HEK293 (cell line): ENCODE data around the gene SYTL2.
A peak's percentile ranks its signal among the peaks of the same experiment; 100 is the strongest.

ENCODE experiments used
- CTCF ChIA-PET: fragments of 350-600 bp; formaldehyde crosslinking; extraction: SDS; loops from one replicate; lab custom pipeline; 2021; ENCODE audit warnings: antibody characterized with exemption; lab: Yijun Ruan, JAX
- POLR2A ChIA-PET: fragments of 300-600 bp; formaldehyde crosslinking; extraction: SDS; loops from one replicate; lab custom pipeline; 2020; ENCODE audit warnings: antibody characterized with exemption, inconsistent platforms; lab: Yijun Ruan, JAX
- H3K27ac ChIP-seq: fragments of 200-500 bp; sonication (Bioruptor generic); 2 replicates; pipeline ENCODE4 v1.5.1; 2014; ENCODE audit warnings: low read depth, low read length, control low read depth, inconsistent platforms; ENCODE audit errors: extremely low read depth
- H3K36me3 ChIP-seq, 2 experiments: fragments of 200-500 bp in 1 of 2; sonication (Bioruptor generic) in 1 of 2; 1 replicate in 1 of 2; 2 replicates in 1 of 2; pipeline ENCODE4 v1.5.1; 2014 to 2017; ENCODE audit warnings: inconsistent platforms in 2 of 2, low read length in 2 of 2; ENCODE audit not compliant: control insufficient read depth in 2 of 2, insufficient read depth in 1 of 2
- H3K4me1 ChIP-seq: fragments of 200-500 bp; sonication (Bioruptor generic); 2 replicates; pipeline ENCODE4 v1.5.1; 2014; ENCODE audit warnings: mild to moderate bottlenecking, low read length, inconsistent platforms; ENCODE audit not compliant: control insufficient read depth, insufficient read depth
- H3K4me3 ChIP-seq: 2 replicates; pipeline ENCODE4 v1.5.1; 2011; ENCODE audit warnings: low read depth, mild to moderate bottlenecking, control low read depth, low read length, moderate library complexity
- H3K9me3 ChIP-seq: fragments of 200-500 bp; sonication (Bioruptor generic); 2 replicates; pipeline ENCODE4 v1.5.1; 2014; ENCODE audit warnings: low read depth, low read length, inconsistent platforms; ENCODE audit not compliant: control insufficient read depth, insufficient read depth
- KLF1 ChIP-seq: fragments of 450-650 bp; formaldehyde crosslinking; IDR thresholded peaks from 2 replicates; pipeline ENCODE4 v1.5.1; 2016; ENCODE audit warnings: missing biosample characterization, missing genetic modification characterization
- KLF8 ChIP-seq: fragments of 450-650 bp; formaldehyde crosslinking; IDR thresholded peaks from 2 replicates; pipeline ENCODE4 v1.5.1; 2016; ENCODE audit warnings: missing biosample characterization, missing genetic modification characterization
- MEIS1 ChIP-seq: sonication (generic); formaldehyde crosslinking; IDR thresholded peaks from 2 replicates; pipeline ENCODE4 v1.8.1; 2022; ENCODE audit warnings: missing genetic modification reagents, mild to moderate bottlenecking, borderline replicate concordance
- OSR2 ChIP-seq: fragments of 450-650 bp; formaldehyde crosslinking; IDR thresholded peaks from 2 replicates; pipeline ENCODE4 v1.5.1; 2016; ENCODE audit warnings: missing biosample characterization, missing genetic modification characterization
- SCRT2 ChIP-seq: fragments of 450-650 bp; formaldehyde crosslinking; IDR thresholded peaks from 2 replicates; pipeline ENCODE4 v1.5.1; 2016; ENCODE audit warnings: missing biosample characterization, missing genetic modification characterization
- SP7 ChIP-seq: fragments of 450-650 bp; formaldehyde crosslinking; IDR thresholded peaks from 2 replicates; pipeline ENCODE4 v1.5.1; 2016; ENCODE audit warnings: missing biosample characterization, missing genetic modification characterization
- ZBTB20 ChIP-seq: fragments of 450-650 bp; formaldehyde crosslinking; IDR thresholded peaks from 2 replicates; pipeline ENCODE4 v1.5.1; 2016; ENCODE audit warnings: missing biosample characterization, missing genetic modification characterization
- ZBTB48 ChIP-seq: fragments of 450-650 bp; formaldehyde crosslinking; IDR thresholded peaks from 2 replicates; pipeline ENCODE4 v1.5.1; 2016; ENCODE audit warnings: missing biosample characterization, missing genetic modification characterization
- ZIC2 ChIP-seq: fragments of 450-650 bp; formaldehyde crosslinking; IDR thresholded peaks from 2 replicates; pipeline ENCODE4 v1.5.1; 2016; ENCODE audit warnings: missing biosample characterization, missing genetic modification characterization
- ZNF157 ChIP-seq: fragments of 450-650 bp; formaldehyde crosslinking; IDR thresholded peaks from 2 replicates; pipeline ENCODE4 v1.5.1; 2016; ENCODE audit warnings: missing biosample characterization, missing genetic modification characterization
- ZNF175 ChIP-seq: fragments of 450-650 bp; formaldehyde crosslinking; IDR thresholded peaks from 2 replicates; pipeline ENCODE4 v1.5.1; 2016; ENCODE audit warnings: missing biosample characterization, missing genetic modification characterization
- ZNF335 ChIP-seq: fragments of 450-650 bp; formaldehyde crosslinking; conservative IDR thresholded peaks from 2 replicates; pipeline ENCODE4 v1.5.1; 2016; ENCODE audit warnings: missing biosample characterization, missing genetic modification characterization
- ZNF341 ChIP-seq: fragments of 450-650 bp; formaldehyde crosslinking; IDR thresholded peaks from 2 replicates; pipeline ENCODE4; 2016; ENCODE audit warnings: low read depth, missing biosample characterization, missing genetic modification characterization
- ZNF433 ChIP-seq: fragments of 450-650 bp; formaldehyde crosslinking; IDR thresholded peaks from 2 replicates; pipeline ENCODE4 v1.5.1; 2016; ENCODE audit warnings: missing biosample characterization, missing genetic modification characterization, low read depth
- ZNF600 ChIP-seq: fragments of 450-650 bp; formaldehyde crosslinking; IDR thresholded peaks from 2 replicates; pipeline ENCODE4 v1.5.1; 2016; ENCODE audit warnings: missing biosample characterization, missing genetic modification characterization
- ZNF704 ChIP-seq: fragments of 450-650 bp; formaldehyde crosslinking; IDR thresholded peaks from 2 replicates; pipeline ENCODE4 v1.5.1; 2016; ENCODE audit warnings: missing biosample characterization, missing genetic modification characterization
- TF ChIP-seq, protein P1 (sequence below): fragments of 450-650 bp; formaldehyde crosslinking; conservative IDR thresholded peaks from 2 replicates; pipeline ENCODE4 v1.5.1; 2016; ENCODE audit warnings: low read depth, missing biosample characterization, missing genetic modification characterization
- TF ChIP-seq, protein P2 (sequence below): fragments of 450-650 bp; formaldehyde crosslinking; IDR thresholded peaks from 2 replicates; pipeline ENCODE4 v1.5.1; 2017; ENCODE audit warnings: missing biosample characterization, mild to moderate bottlenecking, missing genetic modification characterization, moderate library complexity

Gene SYTL2

DNA sequence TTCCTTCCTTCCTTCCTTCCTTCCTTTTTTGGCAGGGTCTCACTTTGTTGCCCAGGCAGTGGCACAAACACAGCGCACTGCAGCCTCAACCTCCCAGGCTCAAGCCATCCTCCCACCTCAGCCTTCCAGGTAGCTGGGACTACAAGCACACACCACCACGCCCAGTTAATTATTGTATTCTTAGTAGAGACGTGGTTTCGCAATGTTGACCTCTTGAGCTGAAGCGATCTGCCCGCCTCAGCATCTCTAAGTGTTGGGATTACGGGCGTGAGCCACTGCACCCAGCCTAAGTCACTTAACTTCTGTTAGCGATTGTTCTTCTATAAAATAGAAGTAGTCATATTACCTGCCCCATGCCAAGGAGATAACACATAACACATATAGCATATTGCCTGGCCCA, 2.8 kb upstream of the SYTL2 start:
- POLR2A ChIA-PET = no interaction called here
- no peaks in the 10 kb centered on the region for H3K4me1 ChIP-seq

DNA sequence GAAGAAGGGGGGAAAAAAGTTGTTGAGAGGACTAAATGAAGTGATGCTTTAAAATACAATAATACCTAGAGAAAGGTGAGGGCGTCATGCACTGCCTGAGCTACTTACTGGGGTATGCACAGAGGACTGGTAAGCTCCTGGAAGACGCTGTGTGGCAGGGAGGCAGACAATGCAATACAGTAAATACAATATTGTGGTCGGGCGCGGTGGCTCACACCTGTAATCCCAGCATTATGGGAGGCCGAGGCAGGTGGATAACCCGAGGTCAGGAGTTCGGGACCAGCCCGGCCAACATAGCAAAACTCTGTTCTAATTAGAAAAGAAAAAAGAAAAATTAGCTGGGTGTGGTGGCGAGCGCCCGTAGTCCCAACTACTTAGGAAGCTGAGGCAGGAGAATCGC, 683 bp upstream of the SYTL2 start:
- POLR2A ChIA-PET = no interaction called here

More for the DNA sequence above, 2.8 kb upstream of the SYTL2 start:
- CTCF ChIA-PET = interaction anchor here (2.2 kb wide), 1 partner anchor 12 kb away, joined by 10 read pairs; no protein-coding TSS in a partner anchor
- H3K9me3 ChIP-seq = no peaks in the 10 kb centered on the region
- no peaks in the 10 kb centered on the region for H3K36me3 ChIP-seq
- no peak for TF ChIP-seq ZNF433 (tag by site-specific recombination)
- peak; percentile 51 for TF ChIP-seq SP7 (tag by site-specific recombination)
- TF ChIP-seq KLF1 (tag by site-specific recombination) = peak; percentile 34; the same call in 1 of the 2 replicates
- peak; percentile 65 for TF ChIP-seq OSR2
- no peak overlapping the region for H3K27ac ChIP-seq
- H3K4me3 ChIP-seq = no peak overlapping the region

GRCh38 chr11:85810521-85810870, 445 bp downstream of the SYTL2 start:
- no peak for TF ChIP-seq ZBTB48 (tag by site-specific recombination)
- no peak for TF ChIP-seq KLF8 (tag by site-specific recombination)
- TF ChIP-seq, protein P1, sequence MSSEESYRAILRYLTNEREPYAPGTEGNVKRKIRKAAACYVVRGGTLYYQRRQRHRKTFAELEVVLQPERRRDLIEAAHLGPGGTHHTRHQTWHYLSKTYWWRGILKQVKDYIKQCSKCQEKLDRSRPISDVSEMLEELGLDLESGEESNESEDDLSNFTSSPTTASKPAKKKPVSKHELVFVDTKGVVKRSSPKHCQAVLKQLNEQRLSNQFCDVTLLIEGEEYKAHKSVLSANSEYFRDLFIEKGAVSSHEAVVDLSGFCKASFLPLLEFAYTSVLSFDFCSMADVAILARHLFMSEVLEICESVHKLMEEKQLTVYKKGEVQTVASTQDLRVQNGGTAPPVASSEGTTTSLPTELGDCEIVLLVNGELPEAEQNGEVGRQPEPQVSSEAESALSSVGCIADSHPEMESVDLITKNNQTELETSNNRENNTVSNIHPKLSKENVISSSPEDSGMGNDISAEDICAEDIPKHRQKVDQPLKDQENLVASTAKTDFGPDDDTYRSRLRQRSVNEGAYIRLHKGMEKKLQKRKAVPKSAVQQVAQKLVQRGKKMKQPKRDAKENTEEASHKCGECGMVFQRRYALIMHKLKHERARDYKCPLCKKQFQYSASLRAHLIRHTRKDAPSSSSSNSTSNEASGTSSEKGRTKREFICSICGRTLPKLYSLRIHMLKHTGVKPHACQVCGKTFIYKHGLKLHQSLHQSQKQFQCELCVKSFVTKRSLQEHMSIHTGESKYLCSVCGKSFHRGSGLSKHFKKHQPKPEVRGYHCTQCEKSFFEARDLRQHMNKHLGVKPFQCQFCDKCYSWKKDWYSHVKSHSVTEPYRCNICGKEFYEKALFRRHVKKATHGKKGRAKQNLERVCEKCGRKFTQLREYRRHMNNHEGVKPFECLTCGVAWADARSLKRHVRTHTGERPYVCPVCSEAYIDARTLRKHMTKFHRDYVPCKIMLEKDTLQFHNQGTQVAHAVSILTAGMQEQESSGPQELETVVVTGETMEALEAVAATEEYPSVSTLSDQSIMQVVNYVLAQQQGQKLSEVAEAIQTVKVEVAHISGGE (tag by site-specific recombination) = no peak
- peak overlapping the region; percentile 47 for H3K4me3 ChIP-seq
- H3K36me3 ChIP-seq = no peaks in the 10 kb centered on the region
- H3K4me1 ChIP-seq = no peaks in the 10 kb centered on the region
- no peaks in the 10 kb centered on the region for H3K9me3 ChIP-seq
- CTCF ChIA-PET = interaction anchor here (0.6 to 2.7 kb wide), 8 partner anchors 15 to 118 kb away, joined by 3 to 21 read pairs (median 4); partner anchors contain the start of gene CCDC83
- POLR2A ChIA-PET = interaction anchor here (0.8 to 1.3 kb wide), 2 partner anchors 117 to 124 kb away, joined by 3 to 4 read pairs; partner anchors contain the start of gene CCDC89
- no peak overlapping the region for H3K27ac ChIP-seq

More for the DNA sequence above, 683 bp upstream of the SYTL2 start:
- no peaks in the 10 kb centered on the region for H3K36me3 ChIP-seq
- no peak overlapping the region for H3K27ac ChIP-seq
- H3K9me3 ChIP-seq = no peaks in the 10 kb centered on the region
- H3K4me3 ChIP-seq = peak overlapping the region; percentile 37; the same call in 1 of the 2 replicates
- CTCF ChIA-PET = interaction anchor here (2.7 kb wide), 1 partner anchor 16 kb away, joined by 12 read pairs; no protein-coding TSS in a partner anchor
- TF ChIP-seq ZNF175 (tag by site-specific recombination) (no peak), ZNF600 (tag by site-specific recombination) (0 out of 2 replicates have a peak, but pooled peaks have one; percentile 3)
- H3K4me1 ChIP-seq = no peaks in the 10 kb centered on the region

GRCh38 chr11:85809863-85810262, 1.1 kb downstream of the SYTL2 start:
- Histone ChIP-seq H3K4me1 (no peaks in the 10 kb centered on the region), H3K4me3 (no peak overlapping the region), H3K9me3 (no peaks in the 10 kb centered on the region), H3K36me3 (no peaks in the 10 kb centered on the region), H3K27ac (no peak overlapping the region)
- ChIA-PET POLR2A (interaction anchor here (0.8 to 1.3 kb wide), 4 partner anchors 13 to 162 kb away, joined by 3 to 5 read pairs (median 4); partner anchors contain the start of genes CCDC89 and TMEM126A), CTCF (interaction anchor here (0.6 to 2.7 kb wide), 11 partner anchors 14 to 214 kb away, joined by 3 to 21 read pairs (median 3); no protein-coding TSS in a partner anchor)
- TF ChIP-seq ZNF157 (tag by site-specific recombination) (no peak), SCRT2 (tag by site-specific recombination) (no peak), ZNF335 (tag by site-specific recombination) (peak; percentile 47; the same call in 1 of the 2 replicates), MEIS1 (CRISPR knock-in tag) (peak; percentile 69), ZIC2 (tag by site-specific recombination) (peak; percentile 32; the same call in 1 of the 2 replicates), ZNF341 (tag by site-specific recombination) (peak; percentile 63), ZNF704 (tag by site-specific recombination) (no peak), ZBTB20 (tag by site-specific recombination) (peak; percentile 79)
- TF ChIP-seq, protein P2, sequence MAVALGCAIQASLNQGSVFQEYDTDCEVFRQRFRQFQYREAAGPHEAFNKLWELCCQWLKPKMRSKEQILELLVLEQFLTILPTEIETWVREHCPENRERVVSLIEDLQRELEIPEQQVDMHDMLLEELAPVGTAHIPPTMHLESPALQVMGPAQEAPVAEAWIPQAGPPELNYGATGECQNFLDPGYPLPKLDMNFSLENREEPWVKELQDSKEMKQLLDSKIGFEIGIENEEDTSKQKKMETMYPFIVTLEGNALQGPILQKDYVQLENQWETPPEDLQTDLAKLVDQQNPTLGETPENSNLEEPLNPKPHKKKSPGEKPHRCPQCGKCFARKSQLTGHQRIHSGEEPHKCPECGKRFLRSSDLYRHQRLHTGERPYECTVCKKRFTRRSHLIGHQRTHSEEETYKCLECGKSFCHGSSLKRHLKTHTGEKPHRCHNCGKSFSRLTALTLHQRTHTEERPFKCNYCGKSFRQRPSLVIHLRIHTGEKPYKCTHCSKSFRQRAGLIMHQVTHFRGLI (tag by site-specific recombination) = peak; percentile 79
